Measurements from ENCODE around the gene EPS15. TPM values are rescaled to one million over a fixed set of nuclear protein-coding genes. Genes with fewer than 3 reads are reported as not detected.

EPS15 gene
- 81.4 to 93.0 TPM (median 82.3 TPM) in 3 replicates for total RNA-seq
- long read RNA-seq, full-length matches to known transcripts, result 28 of 60 reads
- long read RNA-seq, partial matches to known transcripts, result 23 of 60 reads
- long read RNA-seq, other reads (novel, unspliced or antisense), result 9 of 60 reads

DNA sequence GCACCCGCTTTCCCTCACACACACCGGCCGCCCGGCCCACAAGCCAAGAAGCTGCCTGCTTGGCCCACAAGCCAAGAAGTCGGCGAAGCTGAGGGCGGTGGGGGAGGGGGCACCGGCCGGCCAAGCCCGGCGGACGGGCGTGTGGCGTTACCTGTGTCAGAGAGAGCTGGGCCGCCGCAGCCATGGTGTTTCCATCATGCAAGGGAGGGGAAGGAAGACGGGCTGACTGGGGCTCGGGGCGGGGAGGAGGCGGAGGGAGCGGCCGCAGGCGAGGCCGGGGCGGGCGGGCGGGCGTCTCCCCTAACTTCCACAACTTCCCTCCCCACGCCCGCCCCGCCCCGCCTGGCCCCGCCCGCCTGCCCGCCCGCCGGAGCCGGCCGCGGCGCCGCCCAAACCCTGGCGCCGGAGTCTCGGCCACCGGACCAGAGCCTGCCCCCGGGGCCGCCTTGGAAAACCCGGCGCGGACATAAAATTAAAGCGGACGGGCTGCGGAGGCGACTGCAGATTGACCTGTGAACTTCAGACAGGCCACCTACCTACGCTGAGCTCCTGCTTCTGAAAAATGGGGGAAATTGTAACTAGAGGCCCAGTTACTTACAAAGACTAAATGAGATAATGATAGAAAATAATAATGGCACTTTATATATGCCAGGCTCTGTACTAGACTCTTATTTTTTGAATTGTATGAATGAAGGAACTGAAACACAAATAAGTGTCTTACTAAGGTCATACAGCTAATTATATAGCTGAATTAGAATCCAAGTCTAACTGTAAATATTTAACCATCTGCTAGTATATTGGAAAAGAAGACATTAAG is at the start of gene EPS15:
Gene EPS15, minus strand, starts transcription at position 219 of the 817 bp plus-strand sequence. Its CDS starts 35 bp downstream, at position 184.
- DNase-seq (ENCODE audit: low spot score), result peak; percentile 92

DNA sequence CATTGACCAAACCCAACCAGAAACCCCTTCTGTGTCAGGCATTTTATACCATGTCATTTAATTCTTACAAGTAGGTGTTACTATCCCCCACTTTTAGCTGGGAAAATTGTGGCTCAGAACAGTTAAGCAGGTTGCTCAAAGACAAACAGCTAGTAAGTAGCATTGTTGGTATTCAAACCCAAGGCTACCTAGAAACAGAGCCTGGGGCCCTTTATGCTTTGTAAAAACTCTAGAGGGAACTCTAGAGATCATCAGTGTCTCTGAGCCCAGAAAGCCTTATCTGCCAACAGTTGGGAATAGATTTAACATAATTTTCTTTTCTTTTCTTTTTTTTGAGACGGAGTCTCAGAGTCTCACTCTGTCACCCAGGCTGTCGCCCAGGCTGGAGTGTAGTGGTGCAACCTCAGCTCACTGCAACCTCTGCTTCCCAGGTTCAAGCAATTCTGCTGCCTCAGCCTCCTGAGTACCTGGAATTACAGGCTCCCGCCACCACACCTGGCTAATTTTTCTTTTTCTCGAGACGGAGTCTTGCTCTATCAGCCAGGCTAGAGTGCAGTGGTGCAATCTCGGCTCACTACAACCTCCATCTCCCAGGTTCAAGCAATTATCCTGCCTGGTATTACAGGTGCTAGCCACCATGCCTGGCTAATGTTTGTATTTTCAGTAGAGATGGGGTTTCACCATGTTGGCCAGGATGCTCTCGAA is 49.3 kb upstream of the EPS15 start:
- DNase-seq (ENCODE audit: low spot score), result no peak
- peaks cover 44% of the 10 kb centered on the region for H3K4me1 Mint-ChIP-seq (ENCODE audit: low read depth)
- H3K9me3 Mint-ChIP-seq (ENCODE audit: low read depth), result no peaks in the 10 kb centered on the region
- no peaks in the 10 kb centered on the region for H3K36me3 Mint-ChIP-seq (ENCODE audit: low read depth)
- no peak overlapping the region for H3K27ac Mint-ChIP-seq (ENCODE audit: unreplicated experiment)
- no peaks in the 10 kb centered on the region for H3K27me3 Mint-ChIP-seq (ENCODE audit: low read depth)
- no peak overlapping the region for H3K4me3 Mint-ChIP-seq (ENCODE audit: unreplicated experiment)
- TF ChIP-seq, protein P1, sequence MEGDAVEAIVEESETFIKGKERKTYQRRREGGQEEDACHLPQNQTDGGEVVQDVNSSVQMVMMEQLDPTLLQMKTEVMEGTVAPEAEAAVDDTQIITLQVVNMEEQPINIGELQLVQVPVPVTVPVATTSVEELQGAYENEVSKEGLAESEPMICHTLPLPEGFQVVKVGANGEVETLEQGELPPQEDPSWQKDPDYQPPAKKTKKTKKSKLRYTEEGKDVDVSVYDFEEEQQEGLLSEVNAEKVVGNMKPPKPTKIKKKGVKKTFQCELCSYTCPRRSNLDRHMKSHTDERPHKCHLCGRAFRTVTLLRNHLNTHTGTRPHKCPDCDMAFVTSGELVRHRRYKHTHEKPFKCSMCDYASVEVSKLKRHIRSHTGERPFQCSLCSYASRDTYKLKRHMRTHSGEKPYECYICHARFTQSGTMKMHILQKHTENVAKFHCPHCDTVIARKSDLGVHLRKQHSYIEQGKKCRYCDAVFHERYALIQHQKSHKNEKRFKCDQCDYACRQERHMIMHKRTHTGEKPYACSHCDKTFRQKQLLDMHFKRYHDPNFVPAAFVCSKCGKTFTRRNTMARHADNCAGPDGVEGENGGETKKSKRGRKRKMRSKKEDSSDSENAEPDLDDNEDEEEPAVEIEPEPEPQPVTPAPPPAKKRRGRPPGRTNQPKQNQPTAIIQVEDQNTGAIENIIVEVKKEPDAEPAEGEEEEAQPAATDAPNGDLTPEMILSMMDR (IDR thresholded peaks at IDR 0.05), result no peak

More for the DNA sequence above, at the start of gene EPS15:
- Mint-ChIP-seq H3K4me1 (ENCODE audit: low read depth) (peaks cover 38% of the 10 kb centered on the region), H3K27ac (ENCODE audit: unreplicated experiment) (peak within 1 kb of the TSS; percentile 94), H3K27me3 (ENCODE audit: low read depth) (no peaks in the 10 kb centered on the region), H3K36me3 (ENCODE audit: low read depth) (no peaks in the 10 kb centered on the region), H3K4me3 (ENCODE audit: unreplicated experiment) (peak within 1 kb of the TSS; percentile 98), H3K9me3 (ENCODE audit: low read depth) (no peaks in the 10 kb centered on the region)
- TF ChIP-seq, protein P1 (IDR thresholded peaks at IDR 0.05), result no peak

DNA sequence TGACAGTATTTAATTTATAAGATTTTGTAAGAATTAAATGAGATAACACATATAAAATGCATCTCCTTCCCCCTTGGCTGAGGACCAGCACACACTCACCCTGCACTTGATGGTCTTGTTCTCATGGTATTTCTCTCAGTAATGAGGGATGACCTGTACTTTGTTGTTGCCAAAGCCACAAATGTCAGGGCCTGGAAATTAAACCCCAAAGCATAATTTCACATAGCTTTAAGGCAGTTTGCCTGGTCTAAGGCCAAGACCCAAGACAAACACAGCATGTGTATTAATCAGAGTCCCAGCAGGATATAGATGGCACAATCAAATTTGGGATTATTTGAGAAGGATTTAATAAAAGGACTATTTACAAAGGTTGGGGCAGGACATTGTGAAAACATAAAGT is 48.6 kb upstream of the EPS15 start:
- TF ChIP-seq, protein P1 (IDR thresholded peaks at IDR 0.05), result no peak
- Mint-ChIP-seq H3K9me3 (ENCODE audit: low read depth) (no peaks in the 10 kb centered on the region), H3K27me3 (ENCODE audit: low read depth) (no peaks in the 10 kb centered on the region), H3K4me3 (ENCODE audit: unreplicated experiment) (no peak overlapping the region), H3K36me3 (ENCODE audit: low read depth) (no peaks in the 10 kb centered on the region), H3K4me1 (ENCODE audit: low read depth) (peaks cover 43% of the 10 kb centered on the region), H3K27ac (ENCODE audit: unreplicated experiment) (no peak overlapping the region)
- DNase-seq (ENCODE audit: low spot score), result no peak

DNA sequence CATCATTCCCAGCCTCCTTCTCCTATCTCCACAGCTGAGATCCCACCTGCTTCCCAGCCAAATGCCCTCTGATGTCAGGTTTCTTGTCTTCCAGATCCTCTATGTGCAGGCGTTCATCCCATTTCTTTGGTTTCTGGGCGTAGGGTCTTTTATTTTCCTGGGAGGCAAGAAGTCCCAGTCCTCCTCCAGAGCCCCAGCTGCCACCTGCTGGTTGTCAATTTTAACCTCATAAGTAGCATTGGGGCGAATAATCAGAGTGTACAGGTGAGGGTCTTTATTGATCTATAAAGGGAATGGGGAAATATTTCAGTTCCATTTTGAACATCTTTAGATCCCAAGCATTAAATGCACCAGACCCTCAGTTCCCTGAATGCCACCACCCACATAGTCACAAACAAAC is 47.2 kb upstream of the EPS15 start:
- Mint-ChIP-seq H3K36me3 (ENCODE audit: low read depth) (no peaks in the 10 kb centered on the region), H3K27me3 (ENCODE audit: low read depth) (no peaks in the 10 kb centered on the region), H3K9me3 (ENCODE audit: low read depth) (no peaks in the 10 kb centered on the region), H3K4me3 (ENCODE audit: unreplicated experiment) (no peak overlapping the region), H3K27ac (ENCODE audit: unreplicated experiment) (no peak overlapping the region), H3K4me1 (ENCODE audit: low read depth) (peaks cover 35% of the 10 kb centered on the region)
- no peak for DNase-seq (ENCODE audit: low spot score)
- TF ChIP-seq, protein P1 (IDR thresholded peaks at IDR 0.05), result peak; percentile 18

DNA sequence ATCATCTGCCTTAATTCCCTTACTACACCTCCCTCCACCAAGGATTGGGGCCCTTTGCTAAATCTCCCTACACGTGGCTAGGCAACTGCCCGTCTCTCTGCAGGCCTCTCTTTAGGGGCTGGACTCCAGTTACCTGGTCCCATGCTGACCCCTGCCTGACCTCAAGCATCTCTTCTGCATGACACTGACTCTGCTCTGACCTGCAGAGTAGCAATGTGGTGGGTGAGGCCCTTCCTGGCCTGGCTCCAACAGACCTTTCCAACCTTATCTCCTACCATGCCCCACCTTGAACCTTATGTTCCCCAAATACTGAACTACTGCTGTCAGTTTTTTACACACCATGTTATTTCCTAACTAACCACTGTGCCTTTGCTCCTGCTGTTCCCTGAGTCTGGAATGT is 45.9 kb upstream of the EPS15 start:
- TF ChIP-seq, protein P1 (IDR thresholded peaks at IDR 0.05), result no peak
- no peak overlapping the region for H3K27ac Mint-ChIP-seq (ENCODE audit: unreplicated experiment)
- no peak for DNase-seq (ENCODE audit: low spot score)
- no peaks in the 10 kb centered on the region for H3K36me3 Mint-ChIP-seq (ENCODE audit: low read depth)
- H3K9me3 Mint-ChIP-seq (ENCODE audit: low read depth), result no peaks in the 10 kb centered on the region
- peaks cover 30% of the 10 kb centered on the region for H3K4me1 Mint-ChIP-seq (ENCODE audit: low read depth)
- no peak overlapping the region for H3K4me3 Mint-ChIP-seq (ENCODE audit: unreplicated experiment)
- H3K27me3 Mint-ChIP-seq (ENCODE audit: low read depth), result no peaks in the 10 kb centered on the region
